GM12801 (cell line): Measurements from ENCODE around the gene TRMT112.

Source experiments
- CTCF ChIP-seq: IDR thresholded peaks from one replicate; pipeline ENCODE4 v1.5.1; 2011; ENCODE audit warnings: control low read depth; ENCODE audit not compliant: insufficient read length; ENCODE audit errors: extremely low read depth

Gene TRMT112

GRCh38 chr11:64289002-64289564 is 28.3 kb downstream of the TRMT112 start:
- TF ChIP-seq CTCF: no peak

- no peak for TF ChIP-seq CTCF
Measured at GRCh38 chr11:64288353-64288750, 29.0 kb downstream of the TRMT112 start.

GRCh38 chr11:64287676-64288352 is 29.5 kb downstream of the TRMT112 start:
- no peak for TF ChIP-seq CTCF

GRCh38 chr11:64286801-64287159 is 30.6 kb downstream of the TRMT112 start:
- no peak for TF ChIP-seq CTCF

- no peak for TF ChIP-seq CTCF
Measured at GRCh38 chr11:64285885-64286800, 31.2 kb downstream of the TRMT112 start.

GRCh38 chr11:64284962-64285884 is 32.1 kb downstream of the TRMT112 start, which contains the start of gene GPR137:
Gene GPR137 (plus strand): TSS chr11:64285848. CDS start chr11:64286525, 677 bp downstream.
- no peak for TF ChIP-seq CTCF
